Stimulated activated CD4-positive, alpha-beta T cell treated with anti-CD3 and anti-CD28 coated beads, Interleukin-1b, Interleukin-23, amount 100 ng/mL, for 48 hours (primary cell): ENCODE measurements around the gene FXYD4.
"Not testable (repeated sequence)": the region's sequence is repeated elsewhere in the genome, so short reads cannot be mapped to it uniquely, and the experiment has no call there.

Experiments used
- DNase-seq: peaks from one replicate; pipeline ENCODE4 v3.0.0-alpha.2; 2020

The FXYD4 gene

GRCh38 chr10:43371418-43371817 lies at the start of gene FXYD4:
FXYD4 (plus strand) TSS chr10:43371636; CDS start chr10:43373747, 2,111 bp downstream.
- DNase-seq = no peak

GRCh38 chr10:43322331-43322730 lies 49.1 kb upstream of the FXYD4 start:
- no peak for DNase-seq

GRCh38 chr10:43322769-43323168 lies 48.7 kb upstream of the FXYD4 start:
- DNase-seq = peak; percentile 91

- DNase-seq = no peak
These were observed 48.2 kb upstream of the FXYD4 start for GRCh38 chr10:43323245-43323644.

GRCh38 chr10:43324876-43325275 lies 46.6 kb upstream of the FXYD4 start:
- no peak for DNase-seq

- no peak for DNase-seq
These were observed 44.3 kb upstream of the FXYD4 start for GRCh38 chr10:43327171-43327570.

GRCh38 chr10:43327986-43328385 lies 43.5 kb upstream of the FXYD4 start:
- no peak for DNase-seq

- not testable (repeated sequence) for DNase-seq
These were observed 42.6 kb upstream of the FXYD4 start for GRCh38 chr10:43328810-43329209.

- DNase-seq = not testable (repeated sequence)
These were observed 42.1 kb upstream of the FXYD4 start for GRCh38 chr10:43329246-43329885.

- not testable (repeated sequence) for DNase-seq
These were observed 41.2 kb upstream of the FXYD4 start for GRCh38 chr10:43330049-43330823.

GRCh38 chr10:43330824-43331127 lies 40.7 kb upstream of the FXYD4 start:
- not testable (repeated sequence) for DNase-seq

GRCh38 chr10:43333653-43334052 lies 37.8 kb upstream of the FXYD4 start:
- no peak for DNase-seq

GRCh38 chr10:43336061-43336460 lies 35.4 kb upstream of the FXYD4 start:
- DNase-seq = no peak

- no peak for DNase-seq
These were observed 34.7 kb upstream of the FXYD4 start for GRCh38 chr10:43336641-43337318.

GRCh38 chr10:43337536-43337935 lies 33.9 kb upstream of the FXYD4 start:
- not testable (repeated sequence) for DNase-seq

- no peak for DNase-seq
These were observed 33.3 kb upstream of the FXYD4 start for GRCh38 chr10:43338117-43338516.

GRCh38 chr10:43339136-43339535 lies 32.3 kb upstream of the FXYD4 start:
- DNase-seq = no peak

- DNase-seq = no peak
These were observed 31.3 kb upstream of the FXYD4 start for GRCh38 chr10:43340101-43340500.

GRCh38 chr10:43340619-43341018 lies 30.8 kb upstream of the FXYD4 start:
- no peak for DNase-seq

GRCh38 chr10:43341450-43341849 lies 30.0 kb upstream of the FXYD4 start:
- no peak for DNase-seq

- no peak for DNase-seq
These were observed 28.9 kb upstream of the FXYD4 start for GRCh38 chr10:43342279-43343125.

- no peak for DNase-seq
These were observed 28.3 kb upstream of the FXYD4 start for GRCh38 chr10:43343126-43343525.

GRCh38 chr10:43344051-43344450 lies 27.4 kb upstream of the FXYD4 start:
- DNase-seq = no peak
